Measurements from ENCODE around the gene RINT1.
"Not testable (repeated sequence)": the region's sequence is repeated elsewhere in the genome, so short reads cannot be mapped to it uniquely, and the experiment has no call there.

Gene RINT1

DNA sequence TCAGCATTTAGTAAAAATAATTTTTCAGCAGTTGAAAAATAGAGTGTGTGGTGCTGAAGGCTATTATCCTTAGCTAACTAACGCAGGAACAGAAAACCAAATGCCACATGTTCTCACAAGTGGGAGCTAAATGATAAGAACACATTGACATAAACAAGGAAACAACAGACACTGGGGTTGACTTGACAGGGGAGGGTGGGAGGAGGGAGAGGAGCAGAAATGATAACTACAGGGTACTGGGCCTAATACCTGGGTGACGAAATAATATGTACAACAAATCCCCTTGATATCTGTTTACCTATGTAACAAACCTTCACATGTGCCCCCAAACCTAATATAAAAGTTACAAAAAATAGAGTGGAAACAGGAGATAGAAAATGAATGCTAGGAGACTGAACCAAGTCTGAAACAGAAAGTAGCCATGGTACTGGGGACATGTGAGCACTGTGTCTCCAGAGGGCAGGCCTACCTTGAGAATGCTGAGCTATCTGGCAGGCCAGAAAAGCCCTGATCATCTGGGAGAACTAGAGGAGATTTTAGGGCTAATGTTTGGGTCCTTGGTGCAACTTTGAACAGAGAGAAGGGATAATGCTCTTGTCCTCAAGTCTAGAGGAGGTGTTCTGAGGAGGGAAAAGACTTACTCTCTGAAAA lies 54.0 kb downstream of the RINT1 start:
- CTCF ChIA-PET: no interaction called here
- TF ChIP-seq FOXA1 (IDR thresholded peaks at IDR 0.05) (no peak), ARNT (IDR thresholded peaks at IDR 0.05) (no peak), NFRKB (IDR thresholded peaks at IDR 0.05) (no peak)
- POLR2A ChIA-PET: interaction anchor here (0.7 kb wide), 1 partner anchor 54 kb away, joined by 3 read pairs; the partner anchor contains the start of gene RINT1
- no peak for DNase-seq (ENCODE audit: extremely low spot score)

DNA sequence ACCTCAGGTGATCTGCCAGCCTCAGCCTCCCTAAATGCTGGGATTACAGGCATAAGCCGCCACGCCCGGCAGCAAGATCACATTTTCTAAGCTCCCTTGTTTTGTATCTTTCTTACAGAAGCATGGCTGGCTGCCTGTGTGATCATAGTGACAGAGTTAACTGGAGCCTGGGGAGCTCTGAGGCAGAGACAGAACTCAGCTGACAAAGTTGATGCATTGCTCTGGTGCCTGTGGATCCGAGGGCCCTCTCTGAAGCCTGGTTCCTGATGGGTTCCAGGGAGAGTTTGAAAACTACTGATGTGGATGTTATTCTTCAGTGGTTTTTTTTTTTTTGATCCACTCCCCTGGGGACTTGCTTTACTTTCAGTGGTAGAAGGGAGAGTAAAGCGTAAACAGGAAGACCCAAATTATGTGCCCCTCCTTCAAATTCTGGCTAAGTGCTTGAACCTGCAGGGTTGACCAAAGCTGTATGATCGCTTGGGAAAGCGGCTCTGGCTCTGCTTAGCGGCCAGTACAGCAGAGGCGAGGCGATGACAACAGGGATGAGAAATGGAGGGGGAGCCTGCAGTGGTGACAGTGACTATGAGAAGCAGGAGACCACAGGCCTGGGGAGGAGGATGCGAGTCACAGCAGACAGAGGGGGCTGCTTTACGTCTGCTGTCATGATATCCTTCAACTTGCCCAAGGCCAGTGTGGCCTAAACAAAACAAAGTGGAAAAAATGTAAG lies 56.1 kb downstream of the RINT1 start:
- CTCF ChIA-PET: interaction anchor here (0.6 kb wide), 2 partner anchors 12 to 874 kb away, joined by 3 read pairs; no protein-coding TSS in a partner anchor
- TF ChIP-seq ARNT (IDR thresholded peaks at IDR 0.05) (no peak), ELF4 (IDR thresholded peaks at IDR 0.05) (no peak), SP1 (IDR thresholded peaks at IDR 0.05) (no peak), L3MBTL2 (conservative IDR thresholded peaks at IDR 0.05) (no peak), SUZ12 (IDR thresholded peaks at IDR 0.05) (no peak), FOXK2 (IDR thresholded peaks at IDR 0.05) (no peak), HDGF (IDR thresholded peaks at IDR 0.05; ENCODE audit: borderline replicate concordance) (no peak), FOXA1 (IDR thresholded peaks at IDR 0.05) (no peak), NFRKB (IDR thresholded peaks at IDR 0.05) (no peak)
- POLR2A ChIA-PET: no interaction called here
- no peak for DNase-seq (ENCODE audit: extremely low spot score)

DNA sequence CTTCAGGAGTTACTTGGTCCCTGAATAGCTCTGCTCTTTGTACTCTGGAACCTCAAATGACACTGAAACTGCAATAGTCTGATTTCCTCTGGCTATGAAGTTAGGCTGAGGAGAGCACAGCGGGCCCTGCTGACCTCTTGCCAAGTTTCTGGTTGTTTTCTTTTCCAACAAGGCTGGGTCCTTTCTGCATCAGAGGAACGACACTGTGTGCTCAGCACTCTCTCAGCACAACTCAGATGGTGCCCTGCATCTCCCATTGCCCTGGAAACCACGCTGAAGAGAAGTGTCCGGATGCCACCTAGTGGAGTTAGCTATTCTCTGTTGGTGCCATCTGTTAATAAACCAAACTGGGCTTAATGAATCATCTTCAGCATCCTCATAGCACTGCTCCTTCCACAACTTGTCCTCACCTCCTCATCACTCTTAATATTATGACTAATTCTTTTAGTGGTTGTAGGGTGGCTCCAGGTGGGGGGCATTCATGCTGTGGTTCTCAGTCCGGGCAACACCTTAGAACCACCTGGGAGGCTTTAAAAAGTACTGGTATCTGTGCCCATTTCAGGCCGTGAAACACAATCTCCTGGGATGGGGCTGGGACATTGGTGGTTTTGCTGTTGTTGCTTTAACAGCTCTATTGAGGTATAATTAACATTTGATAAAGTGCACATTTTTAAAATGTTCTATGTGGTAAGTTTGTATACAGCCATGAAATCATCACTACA lies 57.5 kb downstream of the RINT1 start:
- ChIA-PET CTCF (interaction anchor here (0.5 to 0.9 kb wide), 5 partner anchors 8 to 718 kb away, joined by 3 read pairs; partner anchors contain the start of gene EFCAB10), POLR2A (no interaction called here)
- DNase-seq (ENCODE audit: extremely low spot score): peak; percentile 69
- TF ChIP-seq BHLHE40 (IDR thresholded peaks at IDR 0.05; ENCODE audit: borderline replicate concordance) (no peak), FOXA1 (IDR thresholded peaks at IDR 0.05) (no peak), TARDBP (IDR thresholded peaks at IDR 0.05) (no peak), HDGF (IDR thresholded peaks at IDR 0.05; ENCODE audit: borderline replicate concordance) (no peak), ELF4 (IDR thresholded peaks at IDR 0.05) (no peak), CTBP1 (IDR thresholded peaks at IDR 0.05; ENCODE audit: borderline replicate concordance) (no peak)

DNA sequence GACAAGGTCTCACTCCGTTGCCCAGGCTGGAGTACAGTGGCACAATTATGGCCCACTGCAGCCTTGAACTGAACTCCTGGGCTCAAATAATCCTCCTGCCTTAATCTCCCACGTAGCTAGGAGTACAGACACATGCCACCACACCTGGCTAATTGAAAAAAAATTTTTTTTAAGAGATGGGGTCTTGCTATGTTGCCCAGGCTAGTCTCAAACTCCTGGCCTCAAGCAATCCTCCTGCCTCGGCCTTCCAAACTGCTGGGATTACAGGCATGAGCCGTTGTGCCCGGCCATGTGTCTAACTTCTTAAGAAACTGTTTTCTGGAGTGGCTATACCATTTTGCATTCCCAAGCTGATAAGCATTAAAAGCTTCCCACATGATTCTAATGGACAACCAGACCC lies 58.8 kb downstream of the RINT1 start:
- ChIA-PET CTCF (no interaction called here), POLR2A (no interaction called here)
- TF ChIP-seq ARNT (IDR thresholded peaks at IDR 0.05) (no peak), LEF1 (IDR thresholded peaks at IDR 0.05; ENCODE audit: borderline replicate concordance) (no peak), FOXK2 (IDR thresholded peaks at IDR 0.05) (no peak), SUZ12 (IDR thresholded peaks at IDR 0.05) (no peak), TARDBP (IDR thresholded peaks at IDR 0.05) (no peak), FOXM1 (IDR thresholded peaks at IDR 0.05; ENCODE audit: borderline replicate concordance) (no peak), BHLHE40 (IDR thresholded peaks at IDR 0.05; ENCODE audit: borderline replicate concordance) (no peak), L3MBTL2 (conservative IDR thresholded peaks at IDR 0.05) (no peak), ELF4 (IDR thresholded peaks at IDR 0.05) (no peak), SP1 (IDR thresholded peaks at IDR 0.05) (no peak), CTBP1 (IDR thresholded peaks at IDR 0.05; ENCODE audit: borderline replicate concordance) (no peak), NFRKB (IDR thresholded peaks at IDR 0.05) (no peak)
- no peak for DNase-seq (ENCODE audit: extremely low spot score)

DNA sequence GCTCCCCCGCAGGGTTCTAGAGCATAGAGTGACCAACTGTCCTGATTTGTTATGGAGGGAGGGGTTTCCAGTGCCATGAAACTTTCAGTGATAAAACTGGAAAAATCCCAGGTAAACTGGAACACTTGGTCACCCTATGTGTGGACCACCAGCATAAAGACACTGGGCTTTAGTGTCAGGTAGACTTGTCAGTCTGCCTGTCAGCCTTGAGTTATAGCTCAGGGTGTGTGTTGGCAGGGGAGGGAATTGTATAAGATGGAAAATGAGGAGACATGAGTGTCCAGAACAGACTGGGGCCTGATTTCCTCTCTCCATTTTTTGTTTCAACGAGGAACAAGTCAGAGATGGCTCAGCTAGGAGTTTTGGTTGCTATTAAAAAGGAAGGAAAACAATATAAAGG lies 59.5 kb downstream of the RINT1 start:
- CTCF ChIA-PET: interaction anchor here (0.6 kb wide), 1 partner anchor 1646 kb away, joined by 3 read pairs; no protein-coding TSS in a partner anchor
- DNase-seq (ENCODE audit: extremely low spot score): no peak
- TF ChIP-seq, protein P1, sequence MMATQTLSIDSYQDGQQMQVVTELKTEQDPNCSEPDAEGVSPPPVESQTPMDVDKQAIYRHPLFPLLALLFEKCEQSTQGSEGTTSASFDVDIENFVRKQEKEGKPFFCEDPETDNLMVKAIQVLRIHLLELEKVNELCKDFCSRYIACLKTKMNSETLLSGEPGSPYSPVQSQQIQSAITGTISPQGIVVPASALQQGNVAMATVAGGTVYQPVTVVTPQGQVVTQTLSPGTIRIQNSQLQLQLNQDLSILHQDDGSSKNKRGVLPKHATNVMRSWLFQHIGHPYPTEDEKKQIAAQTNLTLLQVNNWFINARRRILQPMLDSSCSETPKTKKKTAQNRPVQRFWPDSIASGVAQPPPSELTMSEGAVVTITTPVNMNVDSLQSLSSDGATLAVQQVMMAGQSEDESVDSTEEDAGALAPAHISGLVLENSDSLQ (IDR thresholded peaks at IDR 0.05): peak; percentile 40
- TF ChIP-seq ELF4 (IDR thresholded peaks at IDR 0.05): no peak
- POLR2A ChIA-PET: interaction anchor here (0.9 kb wide), 1 partner anchor 10 kb away, joined by 4 read pairs; the partner anchor contains the start of gene EFCAB10

DNA sequence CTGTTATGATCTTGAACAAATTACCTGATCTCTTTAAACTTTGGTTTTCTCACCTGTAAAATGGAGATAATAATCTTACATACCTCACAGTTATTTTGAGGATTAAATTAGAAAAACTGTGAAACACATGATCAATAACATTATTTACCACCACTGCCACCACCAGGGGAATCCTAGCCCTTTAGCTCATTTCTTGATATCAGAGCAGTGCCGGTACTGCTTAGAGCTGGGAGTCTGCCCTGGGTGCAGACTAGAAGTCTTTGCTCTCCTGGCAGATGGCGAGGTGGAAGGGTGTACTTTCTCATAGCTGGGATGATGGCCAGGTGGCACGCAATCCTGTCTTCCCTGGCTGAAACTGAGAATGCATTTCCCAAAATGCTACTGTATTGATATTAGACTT lies 62.0 kb downstream of the RINT1 start:
- CTCF ChIA-PET: interaction anchor here (0.5 to 0.6 kb wide), 2 partner anchors 121 to 141 kb away, joined by 3 to 4 read pairs; no protein-coding TSS in a partner anchor
- TF ChIP-seq TARDBP (IDR thresholded peaks at IDR 0.05) (no peak), ARNT (IDR thresholded peaks at IDR 0.05) (no peak), L3MBTL2 (conservative IDR thresholded peaks at IDR 0.05) (no peak), SP1 (IDR thresholded peaks at IDR 0.05) (no peak), ZNF384 (IDR thresholded peaks at IDR 0.05) (no peak)
- POLR2A ChIA-PET: no interaction called here
- no peak for DNase-seq (ENCODE audit: extremely low spot score)

DNA sequence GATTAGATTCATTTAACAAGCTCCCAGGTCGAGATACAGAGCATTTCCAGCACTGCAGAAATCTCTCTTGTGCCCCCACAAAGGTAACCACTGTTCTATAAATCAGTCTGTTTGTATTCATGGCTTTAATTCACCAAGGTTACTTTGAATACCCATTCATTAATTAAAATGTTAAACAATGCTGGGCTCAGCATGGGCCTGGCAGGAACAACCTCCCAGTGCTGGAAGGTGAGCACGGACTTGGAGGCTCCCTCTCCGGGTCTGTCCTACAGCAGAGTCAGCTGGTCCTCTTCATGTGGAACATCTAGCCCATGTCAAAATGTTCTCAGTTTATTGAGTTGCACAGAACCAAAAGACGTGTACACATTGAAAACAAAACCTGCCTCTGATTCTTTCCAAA lies 64.9 kb downstream of the RINT1 start:
- ChIA-PET POLR2A (no interaction called here), CTCF (no interaction called here)
- TF ChIP-seq FOXK2 (IDR thresholded peaks at IDR 0.05) (no peak), NFRKB (IDR thresholded peaks at IDR 0.05) (no peak), SUZ12 (IDR thresholded peaks at IDR 0.05) (no peak), FOXA1 (IDR thresholded peaks at IDR 0.05) (no peak), BHLHE40 (IDR thresholded peaks at IDR 0.05; ENCODE audit: borderline replicate concordance) (no peak), ARNT (IDR thresholded peaks at IDR 0.05) (no peak), HDGF (IDR thresholded peaks at IDR 0.05; ENCODE audit: borderline replicate concordance) (no peak), TARDBP (IDR thresholded peaks at IDR 0.05) (no peak), FOXM1 (IDR thresholded peaks at IDR 0.05; ENCODE audit: borderline replicate concordance) (no peak), SP1 (IDR thresholded peaks at IDR 0.05) (no peak), CTBP1 (IDR thresholded peaks at IDR 0.05; ENCODE audit: borderline replicate concordance) (no peak), LEF1 (IDR thresholded peaks at IDR 0.05; ENCODE audit: borderline replicate concordance) (no peak), ZNF384 (IDR thresholded peaks at IDR 0.05) (no peak), L3MBTL2 (conservative IDR thresholded peaks at IDR 0.05) (no peak), ELF4 (IDR thresholded peaks at IDR 0.05) (no peak)
- TF ChIP-seq, protein P1 (IDR thresholded peaks at IDR 0.05): no peak
- no peak for DNase-seq (ENCODE audit: extremely low spot score)

DNA sequence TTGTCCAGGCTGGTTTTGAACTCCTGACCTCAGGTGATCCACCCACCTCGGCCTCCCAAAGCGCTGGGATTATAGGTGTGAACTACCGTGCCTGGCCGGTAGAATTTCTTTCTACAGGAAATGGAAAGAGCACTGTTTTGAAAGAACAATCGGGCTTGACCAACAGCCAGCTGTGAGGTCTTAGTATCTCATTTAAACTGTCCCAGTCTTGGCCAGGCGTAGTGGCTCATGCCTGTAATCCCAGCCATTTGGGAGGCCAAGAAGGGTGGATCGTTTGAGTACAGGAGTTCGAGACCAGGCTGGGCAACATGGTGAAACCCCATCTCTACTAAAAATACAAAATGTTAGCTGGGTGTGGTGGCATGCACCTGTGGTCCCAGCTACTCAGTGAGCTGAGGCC lies 67.1 kb downstream of the RINT1 start:
- CTCF ChIA-PET: interaction anchor here (1.0 kb wide), 2 partner anchors 58 to 577 kb away, joined by 3 read pairs; no protein-coding TSS in a partner anchor
- DNase-seq (ENCODE audit: extremely low spot score); POLR2A ChIA-PET: not testable (repeated sequence)

Measured in HEK293T (cell line).